A549 (cell line): Measurements from ENCODE around the gene FIBP.

Source experiments
- CBX8 ChIP-seq: fragments of 200-600 bp; sonication (generic); IDR thresholded peaks from 2 replicates; pipeline ENCODE4 v1.6.1; 2016
- CTCF ChIP-seq: fragments of >200 bp; sonication (Bioruptor Twin); formaldehyde crosslinking; IDR thresholded peaks from 3 replicates; pipeline ENCODE4 v1.5.1; 2016
- ESRRA ChIP-seq: fragments of 150-350 bp; IDR thresholded peaks from 2 replicates; pipeline ENCODE4 v1.6.1; 2014; ENCODE audit warnings: mild to moderate bottlenecking, low read length, borderline replicate concordance
- NR3C1 ChIP-seq: fragments of >200 bp; sonication (Bioruptor Twin); formaldehyde crosslinking; IDR thresholded peaks from 3 replicates; pipeline ENCODE4 v1.6.1; 2017
- POLR2A ChIP-seq: IDR thresholded peaks from 2 replicates; pipeline ENCODE4 v1.6.1; 2012; ENCODE audit warnings: mild to moderate bottlenecking, low read length
- RAD21 ChIP-seq, 2 experiments: fragments of >200 bp in 1 of 2; sonication (Bioruptor Twin) in 1 of 2; formaldehyde crosslinking in 1 of 2; IDR thresholded peaks in 1 of 2; conservative IDR thresholded peaks in 1 of 2; 2 replicates in 1 of 2; 3 replicates in 1 of 2; pipeline ENCODE4 v1.6.1; 2012 to 2018; ENCODE audit warnings: inconsistent platforms in 1 of 2
- REST ChIP-seq: fragments of 200-600 bp; sonication (generic); IDR thresholded peaks from 2 replicates; pipeline ENCODE4 v1.6.1; 2016; ENCODE audit warnings: antibody characterized with exemption, mild to moderate bottlenecking, moderate library complexity
- TF ChIP-seq, protein P1 (sequence below): IDR thresholded peaks from 2 replicates; pipeline ENCODE4 v1.6.1; 2012

- TF ChIP-seq CTCF, result no peak
- no peak for TF ChIP-seq REST
- peak; percentile 21 for TF ChIP-seq POLR2A
- TF ChIP-seq RAD21 (conservative IDR thresholded peaks at IDR 0.05 in 1 of 2, IDR thresholded peaks at IDR 0.05 in 1 of 2), result no peak
- TF ChIP-seq CBX8, result no peak
- TF ChIP-seq NR3C1, result no peak
- no peak for TF ChIP-seq ESRRA
- TF ChIP-seq, protein P1, sequence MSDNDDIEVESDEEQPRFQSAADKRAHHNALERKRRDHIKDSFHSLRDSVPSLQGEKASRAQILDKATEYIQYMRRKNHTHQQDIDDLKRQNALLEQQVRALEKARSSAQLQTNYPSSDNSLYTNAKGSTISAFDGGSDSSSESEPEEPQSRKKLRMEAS, result no peak
These were observed 18.5 kb downstream of the FIBP start for GRCh38 chr11:65869643-65870306.
